ENCODE measurements around the gene OPN3. TPM values are rescaled to one million over a fixed set of nuclear protein-coding genes. Genes with fewer than 3 reads are reported as not detected.

OPN3 gene
- total RNA-seq, 2 experiments from 2014 or later = 10.8 to 12.2 TPM

- ATAC-seq (no peak), DNase-seq (no peak)
- Mint-ChIP-seq H3K36me3 (ENCODE audit: low read depth) (no peaks in the 10 kb centered on the region), H3K9me3 (ENCODE audit: low read depth) (peaks cover 10% of the 10 kb centered on the region), H3K27me3 (no peaks in the 10 kb centered on the region), H3K27ac (no peak overlapping the region), H3K4me1 (peaks cover 13% of the 10 kb centered on the region), H3K4me3 (no peak overlapping the region)
- ChIA-PET POLR2A (no interaction called here), CTCF (no interaction called here)
- intact Hi-C loops (cut with DNase I, micrococcal nuclease) = no loop called here
Measured at GRCh38 chr1:241645199-241645598, 5.0 kb upstream of the OPN3 start.

GRCh38 chr1:241644259-241644658 lies 4.1 kb upstream of the OPN3 start:
- no peak for DNase-seq
- intact Hi-C loops (cut with DNase I, micrococcal nuclease) = loop anchor here in 1 of 2 experiments (5.0 kb wide), 1 partner anchor 73 kb away; no protein-coding TSS in a partner anchor
- H3K9me3 Mint-ChIP-seq (ENCODE audit: low read depth) = peaks cover 10% of the 10 kb centered on the region
- H3K27ac Mint-ChIP-seq = no peak overlapping the region
- H3K4me1 Mint-ChIP-seq = peaks cover 13% of the 10 kb centered on the region
- no peak for ATAC-seq
- no peak overlapping the region for H3K4me3 Mint-ChIP-seq
- H3K27me3 Mint-ChIP-seq = no peaks in the 10 kb centered on the region
- ChIA-PET CTCF (no interaction called here), POLR2A (no interaction called here)
- H3K36me3 Mint-ChIP-seq (ENCODE audit: low read depth) = no peaks in the 10 kb centered on the region

- no peak overlapping the region for H3K27ac Mint-ChIP-seq
- H3K27me3 Mint-ChIP-seq = no peaks in the 10 kb centered on the region
- CTCF ChIA-PET = interaction anchor here (0.6 kb wide), 2 partner anchors 120 to 206 kb away, joined by 3 read pairs; no protein-coding TSS in a partner anchor
- no peak for DNase-seq
- peaks cover 25% of the 10 kb centered on the region for H3K4me1 Mint-ChIP-seq
- intact Hi-C loops (cut with DNase I, micrococcal nuclease) = loop anchor here in 1 of 2 experiments (5.0 kb wide), 1 partner anchor 75 kb away; no protein-coding TSS in a partner anchor
- ATAC-seq = no peak
- H3K9me3 Mint-ChIP-seq (ENCODE audit: low read depth) = peaks cover 8% of the 10 kb centered on the region
- peaks cover 6% of the 10 kb centered on the region for H3K36me3 Mint-ChIP-seq (ENCODE audit: low read depth)
- POLR2A ChIA-PET = no interaction called here
- H3K4me3 Mint-ChIP-seq = no peak overlapping the region
Measured at GRCh38 chr1:241642593-241642944, 2.4 kb upstream of the OPN3 start.

GRCh38 chr1:241641773-241642592 lies 1.8 kb upstream of the OPN3 start:
- CTCF ChIA-PET = interaction anchor here (0.6 to 1.0 kb wide), 2 partner anchors 31 to 120 kb away, joined by 3 read pairs; no protein-coding TSS in a partner anchor

GRCh38 chr1:241640867-241641622 lies 876 bp upstream of the OPN3 start:
- Mint-ChIP-seq H3K4me3 (peak overlapping the region; percentile 59), H3K27ac (peak overlapping the region; percentile 83), H3K27me3 (no peaks in the 10 kb centered on the region), H3K9me3 (ENCODE audit: low read depth) (peaks cover 8% of the 10 kb centered on the region), H3K4me1 (peaks cover 38% of the 10 kb centered on the region), H3K36me3 (ENCODE audit: low read depth) (peaks cover 16% of the 10 kb centered on the region)
- no peak for ATAC-seq
- intact Hi-C loops (cut with DNase I, micrococcal nuclease) = loop anchor here (1.0 to 5.0 kb wide), 6 partner anchors 36 to 1615 kb away; partner anchors contain the start of genes EXO1 (in 2 of the 2), FH (in 2 of the 2) and SDCCAG8 (in 1 of the 2)
- DNase-seq = peak; percentile 9
- ChIA-PET CTCF (interaction anchor here (0.9 to 1.5 kb wide), 5 partner anchors 10 to 202 kb away, joined by 3 to 7 read pairs (median 3); no protein-coding TSS in a partner anchor), POLR2A (interaction anchor here (0.9 kb wide), 1 partner anchor 207 kb away, joined by 3 read pairs; the partner anchor contains the start of gene EXO1)

More at GRCh38 chr1:241641773-241642592, 1.8 kb upstream of the OPN3 start:
- ATAC-seq (no peak), DNase-seq (no peak)
- peaks cover 11% of the 10 kb centered on the region for H3K36me3 Mint-ChIP-seq (ENCODE audit: low read depth)
- no peak overlapping the region for H3K4me3 Mint-ChIP-seq
- no peaks in the 10 kb centered on the region for H3K27me3 Mint-ChIP-seq
- POLR2A ChIA-PET = interaction anchor here (0.5 kb wide), 1 partner anchor 34 kb away, joined by 7 read pairs; no protein-coding TSS in a partner anchor
- peaks cover 8% of the 10 kb centered on the region for H3K9me3 Mint-ChIP-seq (ENCODE audit: low read depth)
- intact Hi-C loops (cut with DNase I, micrococcal nuclease) = loop anchor here in 1 of 2 experiments (5.0 kb wide), 1 partner anchor 75 kb away; no protein-coding TSS in a partner anchor
- H3K27ac Mint-ChIP-seq = no peak overlapping the region
- peaks cover 31% of the 10 kb centered on the region for H3K4me1 Mint-ChIP-seq

GRCh38 chr1:241639623-241640148 lies 483 bp downstream of the OPN3 start:
- H3K9me3 Mint-ChIP-seq (ENCODE audit: low read depth) = peaks cover 8% of the 10 kb centered on the region
- H3K4me3 Mint-ChIP-seq = peak overlapping the region; percentile 77
- peaks cover 47% of the 10 kb centered on the region for H3K4me1 Mint-ChIP-seq
- CTCF ChIA-PET = interaction anchor here (1.1 to 1.5 kb wide), 3 partner anchors 12 to 18 kb away, joined by 3 to 7 read pairs (median 3); no protein-coding TSS in a partner anchor
- peak overlapping the region; percentile 81 for H3K27ac Mint-ChIP-seq
- POLR2A ChIA-PET = interaction anchor here (0.6 to 0.7 kb wide), 2 partner anchors 83 to 211 kb away, joined by 3 to 4 read pairs; no protein-coding TSS in a partner anchor
- intact Hi-C loops (cut with DNase I, micrococcal nuclease) = loop anchor here (1.0 to 5.0 kb wide), 6 partner anchors 38 to 1617 kb away; partner anchors contain the start of genes EXO1 (in 2 of the 2), FH (in 2 of the 2) and SDCCAG8 (in 1 of the 2)
- DNase-seq (peak; percentile 53), ATAC-seq (peak; percentile 53)
- no peaks in the 10 kb centered on the region for H3K27me3 Mint-ChIP-seq
- H3K36me3 Mint-ChIP-seq (ENCODE audit: low read depth) = peaks cover 26% of the 10 kb centered on the region

- intact Hi-C loops (cut with DNase I, micrococcal nuclease) = no loop called here
- H3K4me1 Mint-ChIP-seq = peaks cover 49% of the 10 kb centered on the region
- POLR2A ChIA-PET = interaction anchor here (0.6 kb wide), 1 partner anchor 211 kb away, joined by 4 read pairs; no protein-coding TSS in a partner anchor
- peaks cover 8% of the 10 kb centered on the region for H3K9me3 Mint-ChIP-seq (ENCODE audit: low read depth)
- peak overlapping the region; percentile 80 for H3K27ac Mint-ChIP-seq
- H3K36me3 Mint-ChIP-seq (ENCODE audit: low read depth) = peaks cover 32% of the 10 kb centered on the region
- CTCF ChIA-PET = interaction anchor here (1.1 kb wide), 1 partner anchor 12 kb away, joined by 3 read pairs; no protein-coding TSS in a partner anchor
- H3K27me3 Mint-ChIP-seq = no peaks in the 10 kb centered on the region
- no peak for ATAC-seq
- peak overlapping the region; percentile 77 for H3K4me3 Mint-ChIP-seq
- DNase-seq = no peak
Measured at GRCh38 chr1:241638909-241639622, 1.1 kb downstream of the OPN3 start.

GRCh38 chr1:241638099-241638682 lies 2.0 kb downstream of the OPN3 start:
- Mint-ChIP-seq H3K27ac (no peak overlapping the region), H3K27me3 (no peaks in the 10 kb centered on the region), H3K36me3 (ENCODE audit: low read depth) (peaks cover 34% of the 10 kb centered on the region), H3K9me3 (ENCODE audit: low read depth) (peaks cover 8% of the 10 kb centered on the region), H3K4me3 (peak overlapping the region; percentile 77), H3K4me1 (peaks cover 45% of the 10 kb centered on the region)
- CTCF ChIA-PET = interaction anchor here (0.6 to 1.3 kb wide), 3 partner anchors 8 to 16 kb away, joined by 3 to 4 read pairs (median 3); no protein-coding TSS in a partner anchor
- DNase-seq = no peak
- POLR2A ChIA-PET = no interaction called here
- intact Hi-C loops (cut with DNase I, micrococcal nuclease) = no loop called here
- no peak for ATAC-seq

- POLR2A ChIA-PET = interaction anchor here (0.6 to 0.7 kb wide), 2 partner anchors 118 to 214 kb away, joined by 6 to 16 read pairs; partner anchors contain the start of gene FH
- CTCF ChIA-PET = interaction anchor here (0.8 to 1.3 kb wide), 2 partner anchors 10 to 16 kb away, joined by 4 read pairs; no protein-coding TSS in a partner anchor
- peaks cover 45% of the 10 kb centered on the region for H3K4me1 Mint-ChIP-seq
- ATAC-seq (no peak), DNase-seq (no peak)
- peaks cover 34% of the 10 kb centered on the region for H3K36me3 Mint-ChIP-seq (ENCODE audit: low read depth)
- H3K27ac Mint-ChIP-seq = no peak overlapping the region
- H3K27me3 Mint-ChIP-seq = no peaks in the 10 kb centered on the region
- peaks cover 7% of the 10 kb centered on the region for H3K9me3 Mint-ChIP-seq (ENCODE audit: low read depth)
- intact Hi-C loops (cut with DNase I, micrococcal nuclease) = no loop called here
- H3K4me3 Mint-ChIP-seq = peak overlapping the region; percentile 77
Measured at GRCh38 chr1:241637604-241638003, 2.6 kb downstream of the OPN3 start.

- ChIA-PET CTCF (interaction anchor here (0.8 to 1.3 kb wide), 2 partner anchors 9 to 15 kb away, joined by 4 read pairs; no protein-coding TSS in a partner anchor), POLR2A (interaction anchor here (0.6 to 0.7 kb wide), 2 partner anchors 117 to 214 kb away, joined by 6 to 16 read pairs; partner anchors contain the start of gene FH)
- Mint-ChIP-seq H3K27ac (no peak overlapping the region), H3K36me3 (ENCODE audit: low read depth) (peaks cover 37% of the 10 kb centered on the region), H3K9me3 (ENCODE audit: low read depth) (peaks cover 2% of the 10 kb centered on the region), H3K27me3 (no peaks in the 10 kb centered on the region), H3K4me1 (peaks cover 49% of the 10 kb centered on the region), H3K4me3 (peak overlapping the region; percentile 77)
- ATAC-seq = no peak
- DNase-seq = no peak
- intact Hi-C loops (cut with DNase I, micrococcal nuclease) = no loop called here
Measured at GRCh38 chr1:241637046-241637590, 3.1 kb downstream of the OPN3 start.
